Right lobe of liver (tissue), 6 donors: ENCODE data around the gene KCNQ1. TPM values are rescaled to one million over a fixed set of nuclear protein-coding genes. Genes with fewer than 3 reads are reported as not detected.

ENCODE experiments used
- ATAC-seq, 4 donors: fragments of 200-7000 bp; cut with Tn5 transposase; one replicate each; pipeline ENCODE4 v1.9.1; 2020; ENCODE audit warnings: mild to moderate bottlenecking in 4 of 4, moderate library complexity in 4 of 4
- DNase-seq, 3 donors: peaks; one replicate each; pipeline ENCODE4 v3.0.0-alpha.2; 2020
- H3K27ac ChIP-seq, 3 donors: fragments of 200-600 bp; one replicate each; pipeline ENCODE4 v1.8.0; 2022
- H3K27me3 ChIP-seq, 2 donors: fragments of 200-600 bp; one replicate each; pipeline ENCODE4 v1.8.0; 2022
- H3K36me3 ChIP-seq, 4 donors: fragments of 200-600 bp; sonication (generic) in 1 of 4; one replicate each; pipeline versions ENCODE4 v1.5.1 to v1.8.0; 2017 to 2022; ENCODE audit warnings: control low read depth in 1 of 4
- H3K4me1 ChIP-seq, 4 donors: fragments of 200-600 bp; sonication (generic) in 1 of 4; one replicate each; pipeline versions ENCODE4 v1.5.1 to v1.8.0; 2017 to 2022; ENCODE audit warnings: control low read depth in 1 of 4
- H3K4me3 ChIP-seq, 3 donors: fragments of 200-600 bp; one replicate each; pipeline ENCODE4 v1.8.0; 2022
- H3K9me3 ChIP-seq, 4 donors: fragments of 200-600 bp; sonication (generic) in 1 of 4; one replicate each; pipeline versions ENCODE4 v1.5.1 to v1.8.0; 2017 to 2022; ENCODE audit warnings: control low read depth in 1 of 4
- CTCF ChIP-seq, 4 donors: fragments of 200-600 bp in 3 of 4; fragments of 450-650 bp in 1 of 4; IDR thresholded peaks; one replicate each; pipeline versions ENCODE4 v1.5.1 to v1.8.0; 2016 to 2022; ENCODE audit warnings: antibody characterized with exemption in 4 of 4, mild to moderate bottlenecking in 2 of 4
- POLR2A ChIP-seq: fragments of 450-650 bp; IDR thresholded peaks from one replicate; pipeline ENCODE4 v1.6.1; 2017; ENCODE audit warnings: antibody characterized with exemption, mild to moderate bottlenecking
- WGBS: methylation state at CpG from one replicate; pipeline ENCODE4 v1.1.6; 2018; ENCODE audit warnings: low coverage, low lambda C conversion rate; ENCODE audit not compliant: insufficient coverage; ENCODE audit errors: missing lambda C conversion rate; 5-methylcytosine and 5-hydroxymethylcytosine counted together
- intact Hi-C, 2 donors: fragments of 100-400 bp; cut with DNase I; formaldehyde crosslinking; loops; one replicate each; pipeline versions ENCODE4 v1.11.2 to v1.14.1; 2022
- total RNA-seq, 6 experiments: library from RNA; depleted of rRNA in 2 of 6; stranded (reverse); fragments of >200 nt in 2 of 6; fragmentation: NEBNext Ultra II Directional in 3 of 6; extraction: Animal tissue kit (Norgen Biotek cat#: 25700) in 3 of 6; gene quantifications; one replicate each; pipeline versions ENCODE4 v1.1.0 to v1.2.4, GENCODE V29; 2016 to 2023
- donor health status: DM: no; HTN: yes; CAD: no.
- donor health status: DM: no; HTN: no; CAD: no.
- donor health status: DM: no; HTN: no; CAD: no.
- donor health status: DM: no; HTN: yes; CAD: no.
- donor health status: DM: no; HTN: yes; CAD: no.

Gene KCNQ1
- total RNA-seq, 6 experiments from 2014 or later, result 0.61 to 2.4 (median 1.8) TPM

- no peak for ATAC-seq
- no CpG with 5 or more reads among the region's 14 CpGs for WGBS
- H3K4me1 ChIP-seq, result no peaks in the 10 kb centered on the region
- H3K27me3 ChIP-seq, result no peaks in the 10 kb centered on the region
- TF ChIP-seq POLR2A (no peak), CTCF (IDR thresholded peaks at IDR 0.05) (no peak)
- H3K9me3 ChIP-seq, result no peaks in the 10 kb centered on the region
- DNase-seq, result no peak
- no peak overlapping the region for H3K27ac ChIP-seq
- no peaks in the 10 kb centered on the region for H3K36me3 ChIP-seq
- H3K4me3 ChIP-seq, result no peak overlapping the region
- intact Hi-C loops, result no loop called here
These were observed 294.0 kb downstream of the KCNQ1 start for GRCh38 chr11:2738551-2739431.

DNA sequence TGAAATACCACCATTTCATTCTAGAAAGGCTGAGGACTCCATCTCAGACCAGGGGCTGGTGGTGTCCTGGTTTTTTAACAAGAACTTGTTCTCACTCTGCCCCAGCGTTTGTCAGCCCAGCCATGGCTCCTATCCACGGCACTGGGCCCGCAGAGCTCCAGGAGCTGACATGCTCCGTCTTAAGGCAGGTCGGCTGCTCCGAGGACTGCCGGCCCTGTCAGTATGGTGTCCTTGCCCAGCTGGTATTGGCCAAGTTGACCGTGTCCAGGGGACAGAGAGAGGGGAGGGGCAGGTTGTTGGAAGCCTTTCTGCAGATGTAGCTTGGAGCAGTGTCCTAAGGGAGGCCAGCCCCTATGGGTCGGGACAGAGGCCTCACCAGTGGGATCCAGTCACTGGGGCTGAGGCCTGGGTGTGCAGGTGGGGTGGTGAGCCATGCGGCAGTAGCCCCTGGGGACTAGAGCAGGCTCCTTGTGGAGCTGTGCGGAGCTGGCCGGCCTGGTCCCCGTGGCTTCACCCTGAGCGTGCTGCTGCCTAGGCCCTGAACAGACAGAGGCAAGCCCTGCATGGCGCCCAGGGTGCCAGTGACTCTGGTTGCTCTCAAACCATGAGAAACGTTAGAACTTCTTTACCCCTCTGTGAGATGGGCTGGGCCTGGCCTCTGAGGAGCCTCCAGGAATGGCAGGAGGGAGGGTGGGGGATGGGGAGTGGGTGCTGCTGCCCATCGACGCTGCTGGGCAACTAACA is 294.9 kb downstream of the KCNQ1 start:
- DNase-seq (peak in 1 of 3 donors; percentile 25), ATAC-seq (no peak)
- TF ChIP-seq POLR2A (no peak), CTCF (IDR thresholded peaks at IDR 0.05) (no peak)
- H3K4me1 ChIP-seq, result no peaks in the 10 kb centered on the region
- H3K36me3 ChIP-seq, result no peaks in the 10 kb centered on the region
- intact Hi-C loops, result no loop called here
- H3K4me3 ChIP-seq, result no peak overlapping the region
- WGBS, result 76% methylated on average over 3 of the region's 18 CpGs
- H3K27ac ChIP-seq, result no peak overlapping the region
- no peaks in the 10 kb centered on the region for H3K27me3 ChIP-seq
- H3K9me3 ChIP-seq, result no peaks in the 10 kb centered on the region

GRCh38 chr11:2740275-2740940 is 295.6 kb downstream of the KCNQ1 start:
- DNase-seq, result peak in 1 of 3 donors; percentile 35
- no peaks in the 10 kb centered on the region for H3K27me3 ChIP-seq
- WGBS, result 79% methylated on average over 11 of the region's 17 CpGs

More at GRCh38 chr11:2740275-2740940, 295.6 kb downstream of the KCNQ1 start:
- H3K4me1 ChIP-seq, result no peaks in the 10 kb centered on the region
- H3K9me3 ChIP-seq, result no peaks in the 10 kb centered on the region
- no peak for TF ChIP-seq POLR2A
- TF ChIP-seq CTCF (IDR thresholded peaks at IDR 0.05), result no peak
- H3K27ac ChIP-seq, result no peak overlapping the region
- H3K4me3 ChIP-seq, result no peak overlapping the region
- no peaks in the 10 kb centered on the region for H3K36me3 ChIP-seq
- ATAC-seq, result no peak
- intact Hi-C loops, result no loop called here
